Activated naive CD4-positive, alpha-beta T cell treated with anti-CD3 and anti-CD28 coated beads, Interleukin-2, amount 50 U/mL, for 16 hours (primary cell): ENCODE data around the gene COA3.

Experiments used
- DNase-seq: peaks from one replicate; pipeline ENCODE4 v3.0.0-alpha.2; 2020

The COA3 gene

DNA sequence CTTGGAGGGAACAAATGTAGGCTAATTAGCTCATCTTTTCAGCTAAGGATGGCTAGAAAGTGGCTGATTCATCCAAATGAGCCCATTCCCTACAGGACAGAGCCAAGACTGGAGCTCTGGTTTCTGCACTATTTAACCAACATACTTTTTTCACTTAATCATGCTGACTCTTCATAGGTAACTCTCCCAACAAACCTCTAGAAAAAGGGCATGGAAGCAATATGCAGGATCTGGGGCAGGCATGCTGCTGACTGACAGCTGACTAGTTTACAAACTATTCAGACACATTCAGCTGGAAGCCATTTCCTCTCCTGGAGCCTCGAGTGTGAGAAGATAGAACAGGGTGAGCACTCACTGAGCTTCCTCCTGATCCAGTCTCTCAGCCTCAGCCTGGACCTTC lies 19.4 kb upstream of the COA3 start:
- DNase-seq, result no peak

DNA sequence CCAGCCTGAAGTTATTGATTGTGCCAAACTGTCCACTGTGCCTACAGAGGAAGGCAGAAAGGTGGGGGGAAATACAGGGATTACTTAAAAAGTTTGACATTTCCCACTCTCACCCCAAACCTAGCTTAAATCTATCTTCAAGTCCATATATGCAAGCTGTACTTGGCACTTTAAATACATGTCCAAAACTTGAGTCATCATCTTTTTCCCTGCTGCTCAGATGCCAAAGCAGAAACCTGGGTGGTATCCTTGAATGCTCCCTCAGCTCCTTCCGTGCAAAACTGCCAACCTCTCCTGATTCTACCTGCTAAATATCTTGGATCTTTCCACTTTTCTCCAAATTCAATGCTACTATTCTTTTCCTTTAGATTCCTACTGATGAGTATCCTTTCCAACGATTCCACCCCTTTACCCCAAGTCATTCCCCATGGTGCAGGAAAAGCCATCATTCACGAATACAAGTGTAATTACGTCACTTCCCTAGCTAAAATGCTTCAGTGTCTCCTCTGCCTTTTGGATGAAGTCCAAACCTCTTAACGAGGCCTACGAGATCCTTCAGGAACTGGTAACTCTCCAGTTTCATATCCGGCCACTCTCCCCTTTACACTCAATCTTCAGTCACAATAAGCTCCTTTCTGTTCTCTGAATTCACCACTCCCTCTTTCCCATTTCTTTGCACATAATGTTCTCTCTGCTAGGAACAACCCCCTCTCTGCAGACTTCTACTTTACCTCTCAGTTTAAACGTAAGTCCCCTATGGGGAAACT lies 16.3 kb upstream of the COA3 start:
- DNase-seq, result no peak

DNA sequence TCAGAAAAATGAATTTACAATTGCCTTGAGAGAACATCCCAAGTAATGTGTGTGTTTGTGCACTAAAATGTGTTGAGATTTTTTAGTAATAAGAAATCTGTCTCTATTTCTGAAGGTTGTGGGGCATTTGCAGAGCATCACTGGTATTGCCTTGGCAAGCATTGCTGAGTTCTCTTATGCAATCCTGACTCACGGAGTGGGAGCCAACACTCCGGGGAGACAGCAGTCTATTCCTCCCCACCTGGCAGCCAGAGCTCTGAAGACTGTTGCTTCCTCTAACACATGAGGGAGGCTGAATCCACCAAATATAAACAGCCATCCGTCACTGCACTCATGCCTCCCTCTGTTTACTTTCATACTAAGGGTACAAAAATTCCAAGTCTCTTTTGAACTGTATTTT lies 10.7 kb upstream of the COA3 start:
- no peak for DNase-seq

DNA sequence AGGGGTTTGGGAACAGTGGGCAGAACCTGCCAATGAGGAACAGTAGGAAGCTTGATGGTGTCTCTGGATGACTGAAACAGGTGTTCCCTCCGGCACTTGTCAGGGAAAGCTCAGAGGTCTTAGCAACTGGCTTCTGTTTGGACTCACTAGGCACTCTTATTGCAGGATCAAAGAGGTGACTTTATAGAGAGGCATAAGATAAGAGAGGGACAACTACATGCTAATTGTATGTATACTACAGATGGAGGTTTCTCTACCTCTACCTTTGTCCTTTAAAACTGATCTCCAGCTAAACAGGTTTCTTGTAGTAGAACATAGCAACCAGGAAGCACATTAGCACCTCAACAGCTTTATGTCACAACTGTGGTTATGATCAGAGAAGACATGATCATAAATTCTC lies 7.7 kb upstream of the COA3 start:
- no peak for DNase-seq

DNA sequence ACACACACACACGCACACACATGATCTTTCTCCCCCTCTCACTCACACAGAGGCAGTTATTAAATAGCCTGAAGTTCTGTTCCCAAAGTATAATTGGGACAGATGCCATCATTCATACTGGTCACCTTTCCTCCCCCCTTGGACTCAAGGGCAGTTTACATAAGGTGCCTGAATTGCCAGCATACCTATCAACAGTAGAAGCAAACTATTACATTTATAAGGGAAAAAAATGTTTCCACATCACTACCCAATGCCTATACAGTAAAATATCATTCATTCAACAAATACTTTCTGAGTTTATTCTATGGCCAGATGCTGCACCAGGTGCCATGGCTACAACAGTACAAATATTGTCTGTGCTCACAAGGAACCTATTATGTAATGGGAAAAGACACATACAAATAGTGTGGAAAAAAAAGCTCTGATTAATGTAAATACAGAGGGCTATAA lies 6.4 kb upstream of the COA3 start:
- DNase-seq, result no peak

DNA sequence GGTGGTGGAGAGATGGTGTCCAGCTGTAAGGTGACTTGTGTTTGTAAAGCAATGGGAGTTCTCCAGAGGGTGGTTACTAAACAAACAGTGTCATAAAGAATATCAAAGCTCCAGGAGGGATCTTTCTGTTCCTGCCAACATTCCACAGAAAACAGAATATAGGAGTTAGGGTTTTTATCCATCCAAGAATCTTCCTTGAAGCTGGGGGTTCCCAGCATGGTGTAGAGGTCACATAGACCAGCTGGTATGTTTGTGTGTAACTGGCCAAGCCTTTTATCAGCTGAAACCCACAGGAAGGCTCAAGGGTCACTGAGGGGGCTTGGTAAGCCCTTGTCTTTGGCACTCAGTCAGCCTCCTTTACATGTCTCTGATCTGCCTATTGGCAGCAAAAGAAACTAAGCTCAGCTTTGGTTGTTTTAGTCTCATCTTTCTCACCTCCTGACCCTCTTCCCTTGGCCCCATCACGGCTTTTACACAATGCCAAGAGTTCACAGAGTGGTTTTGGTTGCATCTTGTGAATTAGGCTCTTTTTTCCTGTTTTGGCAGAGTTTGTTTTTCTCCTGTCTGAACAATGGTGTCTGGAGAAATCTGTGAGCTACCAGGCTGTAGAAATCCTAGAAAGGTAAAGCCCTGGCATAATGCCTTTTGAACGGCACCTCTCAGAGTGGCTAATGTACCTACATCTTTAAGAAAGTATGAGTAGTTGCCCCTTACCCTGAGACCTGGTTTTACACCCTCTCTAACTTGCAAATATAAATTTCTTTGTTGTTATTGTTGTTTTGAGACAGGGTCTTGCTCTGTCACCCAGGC lies 4.8 kb upstream of the COA3 start:
- no peak for DNase-seq

DNA sequence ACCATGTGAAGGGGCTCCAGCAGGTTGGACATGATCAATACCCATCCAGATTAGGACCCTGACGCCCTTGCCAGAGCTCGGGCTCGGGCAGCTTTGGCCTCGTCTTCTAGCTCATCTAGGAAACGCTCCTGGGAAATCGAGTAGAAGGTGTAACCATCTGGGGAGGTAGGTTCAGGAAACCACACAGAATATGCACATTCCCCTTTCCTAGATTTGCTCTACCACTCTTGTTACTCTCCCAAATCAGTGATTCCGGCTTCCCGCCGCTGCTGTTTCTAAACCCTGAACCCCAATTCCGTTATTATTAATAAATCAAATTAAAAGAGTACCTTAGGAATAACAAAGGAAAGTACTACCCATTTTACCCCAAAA lies 507 bp downstream of the COA3 start:
- DNase-seq, result no peak

DNA sequence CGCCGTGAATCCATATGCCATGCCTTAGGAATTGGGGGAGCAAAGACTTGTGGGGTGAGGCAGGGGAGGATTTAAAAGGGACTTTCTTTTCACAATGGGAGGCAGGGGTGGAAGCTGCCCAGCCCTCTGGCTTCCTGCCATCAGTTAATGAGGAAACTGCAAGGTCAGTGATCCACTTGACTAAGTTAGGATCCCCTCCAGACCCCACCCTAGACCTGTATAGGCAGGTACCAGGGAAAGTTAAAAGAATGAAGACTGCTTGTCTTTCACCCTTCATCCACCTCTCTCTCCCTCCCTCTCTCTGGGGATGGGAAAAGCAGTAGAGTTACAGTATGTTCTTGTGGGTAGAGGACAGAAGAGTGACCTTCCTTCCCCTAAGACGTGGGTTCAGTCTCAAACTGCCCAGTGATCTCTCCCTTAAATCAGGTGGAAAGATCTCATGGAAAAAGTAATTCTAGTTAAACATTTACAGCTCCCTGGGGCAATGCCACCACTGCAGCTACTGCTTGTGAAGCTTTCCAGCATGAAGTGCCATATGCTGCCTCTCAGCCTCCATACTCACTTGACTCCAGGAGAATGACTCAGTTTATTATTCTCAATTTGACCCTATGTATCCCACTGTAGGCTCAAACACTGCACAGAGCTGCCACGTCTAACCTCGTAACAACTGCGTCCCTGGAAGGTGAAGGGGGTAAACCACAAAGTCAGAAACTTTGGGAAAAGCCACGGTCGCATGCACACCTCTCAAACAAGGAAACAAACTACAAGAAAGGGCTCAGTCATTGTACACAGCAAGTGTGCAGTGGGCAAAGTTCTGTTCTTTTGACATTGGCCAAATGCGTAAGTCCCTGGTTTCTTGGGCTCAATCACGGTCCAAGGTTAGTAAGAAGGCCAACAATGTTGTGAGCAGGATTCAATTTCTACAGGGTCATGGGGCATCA lies 1.2 kb downstream of the COA3 start:
- no peak for DNase-seq

DNA sequence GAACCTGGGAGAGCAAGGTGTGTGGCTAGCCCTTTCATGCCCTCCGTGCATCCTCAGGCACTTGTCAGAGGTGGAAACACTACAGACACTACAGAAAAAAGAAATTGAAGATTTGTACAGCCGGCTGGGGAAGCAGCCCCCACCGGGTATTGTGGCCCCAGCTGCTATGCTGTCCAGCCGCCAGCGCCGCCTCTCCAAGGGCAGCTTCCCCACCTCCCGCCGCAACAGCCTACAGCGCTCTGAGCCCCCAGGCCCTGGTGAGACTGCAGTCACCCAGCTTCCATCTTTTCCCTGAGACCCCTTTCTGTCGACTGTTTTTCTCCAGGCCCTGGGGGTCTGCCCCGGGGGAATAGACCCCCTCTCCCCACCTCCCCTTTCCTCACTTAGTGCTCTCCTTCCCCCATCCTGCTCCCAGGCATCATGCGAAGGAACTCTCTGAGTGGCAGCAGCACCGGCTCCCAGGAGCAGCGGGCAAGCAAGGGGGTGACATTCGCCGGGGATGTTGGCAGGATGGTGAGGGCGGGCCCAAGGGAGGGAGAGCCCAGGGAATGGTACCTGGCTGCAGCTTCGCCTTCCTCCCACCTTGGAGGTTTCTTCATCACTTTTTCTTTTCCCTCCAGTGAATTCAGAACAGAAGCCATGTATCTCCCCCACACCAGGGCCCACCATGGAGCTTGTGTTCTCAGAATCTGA lies 2.3 kb downstream of the COA3 start:
- DNase-seq, result no peak

DNA sequence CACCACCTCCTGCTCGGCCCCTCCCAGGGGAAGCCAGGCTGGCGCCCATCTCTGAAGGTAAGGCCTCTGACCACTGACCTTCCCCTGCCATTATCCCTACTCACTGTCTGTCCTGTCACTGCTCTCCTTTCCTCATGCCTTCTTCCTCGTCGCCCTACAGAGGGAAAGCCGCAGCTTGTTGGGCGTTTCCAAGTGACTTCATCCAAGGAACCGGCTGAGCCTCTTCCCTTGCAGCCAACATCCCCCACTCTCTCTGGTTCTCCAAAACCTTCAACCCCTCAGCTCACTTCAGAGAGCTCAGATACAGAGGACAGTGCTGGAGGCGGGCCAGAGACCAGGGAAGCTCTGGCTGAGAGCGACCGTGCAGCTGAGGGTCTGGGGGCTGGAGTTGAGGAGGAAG lies 3.0 kb downstream of the COA3 start:
- DNase-seq, result no peak

DNA sequence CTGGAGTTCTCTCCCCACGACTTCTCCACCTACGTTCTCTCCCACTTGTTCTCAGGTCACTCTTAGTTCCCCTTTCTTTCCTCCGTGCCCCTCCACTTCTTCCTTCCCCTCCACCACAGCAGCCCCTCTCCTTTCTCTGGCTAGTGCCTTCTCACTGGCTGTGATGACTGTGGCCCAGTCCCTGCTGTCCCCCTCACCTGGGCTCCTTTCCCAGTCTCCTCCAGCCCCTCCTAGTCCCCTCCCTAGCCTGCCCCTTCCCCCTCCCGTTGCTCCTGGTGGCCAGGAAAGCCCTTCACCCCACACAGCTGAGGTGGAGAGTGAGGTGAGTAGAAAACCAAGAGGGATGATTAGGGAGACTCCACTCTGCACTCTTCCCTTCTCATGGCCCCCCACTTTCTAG lies 3.4 kb downstream of the COA3 start:
- DNase-seq, result no peak

DNA sequence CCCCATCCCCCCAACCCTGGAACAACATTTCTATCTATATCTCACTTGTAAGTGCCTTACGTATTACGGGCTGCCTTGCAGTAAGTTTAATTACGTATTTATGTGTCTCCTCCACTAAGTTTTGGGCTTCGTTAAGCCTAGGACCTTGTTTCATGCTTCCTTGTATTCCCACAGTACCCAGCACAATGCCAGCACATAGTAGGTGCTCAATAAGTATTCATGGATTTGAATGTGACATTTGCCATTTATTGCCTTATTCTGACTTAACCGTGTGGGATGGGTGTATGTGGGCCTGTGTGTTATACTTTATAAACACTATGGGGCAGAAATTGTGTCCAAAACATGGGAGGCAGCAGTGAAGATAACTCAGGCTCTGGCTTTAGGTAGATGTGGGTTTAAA lies 6.0 kb downstream of the COA3 start:
- no peak for DNase-seq

DNA sequence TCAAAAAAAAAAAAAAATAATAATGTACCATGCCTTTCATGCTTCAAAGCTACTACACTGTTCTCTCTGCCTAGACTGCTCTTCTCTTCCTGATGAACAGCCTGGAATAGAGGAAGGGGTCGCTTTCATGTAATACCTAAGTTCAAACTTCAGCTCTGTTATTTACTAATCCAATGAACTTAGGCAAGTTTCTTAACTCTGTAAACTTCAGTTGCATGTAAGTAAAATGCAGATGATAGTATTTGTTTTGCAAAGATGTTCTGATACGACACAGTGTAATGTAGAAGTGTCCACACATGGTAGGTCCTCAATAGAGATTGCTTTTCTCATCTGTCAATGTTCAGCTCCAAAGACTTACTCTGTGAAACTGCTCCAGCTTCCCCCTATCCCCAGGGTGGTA lies 6.6 kb downstream of the COA3 start:
- no peak for DNase-seq

DNA sequence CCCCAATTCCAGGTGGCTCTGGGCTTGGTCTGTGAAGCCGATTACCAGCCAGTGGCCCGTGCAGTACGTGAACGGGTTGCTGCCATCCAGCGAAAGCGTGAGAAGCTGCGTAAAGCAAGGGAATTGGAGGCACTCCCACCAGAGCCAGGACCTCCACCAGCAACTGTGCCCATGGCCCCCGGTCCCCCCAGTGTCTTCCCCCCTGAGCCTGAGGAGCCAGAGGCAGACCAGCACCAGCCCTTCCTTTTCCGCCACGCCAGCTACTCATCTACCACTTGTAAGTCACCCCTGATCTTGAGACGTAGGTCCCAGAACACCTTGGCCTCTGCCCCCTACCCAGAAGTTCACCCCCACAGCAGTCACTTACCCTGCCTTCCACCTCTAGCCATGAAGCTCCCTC lies 11.2 kb downstream of the COA3 start:
- DNase-seq, result no peak

DNA sequence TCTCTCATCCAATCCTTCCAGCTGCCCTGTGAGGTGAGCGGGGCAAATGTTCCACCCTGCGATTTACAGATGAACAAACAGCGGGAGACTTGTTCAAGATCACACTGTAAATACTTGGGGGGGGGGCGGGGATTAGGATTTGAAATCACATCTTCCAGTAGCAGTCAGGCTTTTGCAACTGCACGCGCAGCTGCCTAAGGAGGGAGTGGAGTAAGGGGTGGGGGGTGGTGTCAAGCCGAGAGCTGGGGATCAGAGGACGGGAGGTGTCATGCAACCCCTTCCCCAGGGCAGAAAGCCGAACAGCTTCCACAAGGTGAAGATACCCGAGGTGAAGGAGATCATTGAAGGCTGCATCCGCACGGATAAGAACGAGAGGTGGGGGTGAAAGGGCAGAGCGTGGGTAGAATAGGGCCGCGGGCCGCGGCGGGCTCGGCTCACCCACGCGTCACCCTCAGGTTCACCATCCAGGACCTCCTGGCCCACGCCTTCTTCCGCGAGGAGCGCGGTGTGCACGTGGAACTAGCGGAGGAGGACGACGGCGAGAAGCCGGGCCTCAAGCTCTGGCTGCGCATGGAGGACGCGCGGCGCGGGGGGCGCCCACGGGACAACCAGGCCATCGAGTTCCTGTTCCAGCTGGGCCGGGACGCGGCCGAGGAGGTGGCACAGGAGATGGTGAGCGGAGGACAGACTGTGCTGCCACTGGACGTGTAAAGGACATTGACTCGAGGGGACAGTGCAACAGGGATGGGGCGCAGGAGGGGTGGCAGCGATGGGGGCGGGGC lies 13.5 kb downstream of the COA3 start:
- no peak for DNase-seq

DNA sequence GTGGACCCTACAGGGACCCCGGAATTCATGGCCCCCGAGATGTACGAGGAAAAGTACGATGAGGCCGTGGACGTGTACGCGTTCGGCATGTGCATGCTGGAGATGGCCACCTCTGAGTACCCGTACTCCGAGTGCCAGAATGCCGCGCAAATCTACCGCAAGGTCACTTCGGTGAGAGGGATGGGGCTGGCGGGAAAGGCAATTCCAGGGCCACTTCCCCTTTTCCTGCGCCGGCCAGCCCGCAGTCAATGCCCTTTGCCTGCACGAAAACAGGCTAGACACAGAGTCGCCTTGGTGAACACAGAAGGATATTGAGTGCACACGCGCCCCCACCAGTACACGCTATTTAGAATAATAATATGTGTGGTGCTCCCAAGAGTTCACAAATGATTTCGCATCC lies 14.1 kb downstream of the COA3 start:
- no peak for DNase-seq

DNA sequence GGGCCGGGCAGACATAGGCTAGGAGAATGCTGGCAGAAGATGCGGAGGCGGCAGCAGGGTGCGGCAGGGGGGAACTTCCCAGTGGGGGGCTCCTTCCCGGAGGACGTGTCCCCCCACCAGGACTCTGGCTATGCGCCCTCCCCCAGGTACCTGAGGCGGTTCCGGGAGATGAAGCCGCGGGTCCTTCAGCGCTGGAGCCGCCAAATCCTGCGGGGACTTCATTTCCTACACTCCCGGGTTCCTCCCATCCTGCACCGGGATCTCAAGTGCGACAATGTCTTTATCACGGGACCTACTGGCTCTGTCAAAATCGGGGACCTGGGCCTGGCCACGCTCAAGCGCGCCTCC lies 14.7 kb downstream of the COA3 start:
- DNase-seq, result no peak

DNA sequence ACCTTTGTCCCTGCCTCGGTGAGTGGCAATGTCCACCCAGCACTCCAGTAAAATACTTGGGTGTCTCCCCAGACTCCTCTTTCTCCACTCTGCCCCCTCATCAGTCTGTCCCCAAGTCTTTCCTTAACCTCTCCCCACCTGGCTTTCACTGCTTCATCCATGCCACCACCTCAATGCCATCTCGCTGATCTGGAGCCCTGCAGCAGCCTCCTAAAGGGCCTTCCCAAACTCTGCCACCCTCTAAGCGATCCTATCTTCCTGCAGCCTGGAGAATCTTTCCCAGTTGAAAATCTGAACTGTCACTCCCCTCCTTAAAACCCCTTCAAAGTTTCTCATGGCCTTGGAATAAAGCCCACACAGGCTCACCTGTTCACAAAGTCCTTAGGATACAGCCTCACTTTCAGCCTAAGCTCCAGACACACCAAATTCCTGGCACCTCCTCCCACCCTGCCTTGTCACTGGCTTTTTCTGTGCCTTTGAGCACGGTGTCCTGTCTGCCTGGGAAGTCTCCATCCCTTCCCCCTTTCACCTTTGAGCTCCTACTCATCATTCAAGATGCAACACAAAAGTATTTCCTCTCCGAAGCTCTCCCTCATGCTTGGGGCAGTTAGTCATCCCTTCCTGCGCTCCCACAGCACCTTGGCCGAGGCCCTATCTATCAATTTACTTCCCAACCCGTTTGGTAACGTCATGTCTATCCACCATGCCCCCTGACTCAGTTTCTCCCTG lies 15.3 kb downstream of the COA3 start:
- DNase-seq, result no peak

DNA sequence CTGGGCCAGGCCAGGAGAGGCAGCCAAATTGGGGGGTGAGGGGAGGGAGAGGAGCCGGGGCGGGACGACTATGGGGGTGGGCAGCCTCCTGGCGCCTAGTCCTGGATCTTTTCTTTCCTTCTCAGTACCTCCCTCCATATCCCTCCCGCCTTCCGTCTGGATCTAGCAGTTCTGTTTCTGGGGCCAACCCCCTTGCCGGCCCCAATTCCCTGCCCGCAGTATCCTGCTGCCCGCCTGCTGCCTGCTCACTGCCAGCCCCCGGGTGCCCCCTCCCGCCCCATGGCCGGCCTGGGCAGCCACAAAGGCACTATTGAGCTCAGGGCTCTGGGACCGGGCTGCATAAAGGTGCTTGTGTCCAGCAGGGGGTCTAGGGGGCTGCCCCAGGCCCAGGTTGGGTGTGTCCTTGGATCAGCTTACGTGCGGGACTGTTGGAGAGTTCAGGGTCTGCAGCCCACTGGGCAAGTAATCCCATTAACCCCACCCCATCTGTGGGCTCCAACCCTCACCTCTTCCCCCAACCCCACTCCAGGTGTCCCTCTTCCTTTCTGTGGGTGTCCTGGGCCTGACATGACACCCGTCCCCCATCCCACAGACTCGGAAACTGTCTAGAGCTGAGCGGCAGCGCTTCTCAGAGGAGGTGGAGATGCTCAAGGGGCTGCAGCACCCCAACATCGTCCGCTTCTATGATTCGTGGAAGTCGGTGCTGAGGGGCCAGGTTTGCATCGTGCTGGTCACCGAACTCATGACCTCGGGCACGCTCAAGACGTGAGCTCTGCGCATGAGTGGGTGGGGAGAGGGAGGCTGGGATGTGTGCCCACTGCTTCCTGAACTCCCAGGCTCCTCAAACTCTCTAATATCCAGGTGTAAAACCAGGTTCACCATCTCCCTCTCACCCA lies 16.1 kb downstream of the COA3 start:
- no peak for DNase-seq

DNA sequence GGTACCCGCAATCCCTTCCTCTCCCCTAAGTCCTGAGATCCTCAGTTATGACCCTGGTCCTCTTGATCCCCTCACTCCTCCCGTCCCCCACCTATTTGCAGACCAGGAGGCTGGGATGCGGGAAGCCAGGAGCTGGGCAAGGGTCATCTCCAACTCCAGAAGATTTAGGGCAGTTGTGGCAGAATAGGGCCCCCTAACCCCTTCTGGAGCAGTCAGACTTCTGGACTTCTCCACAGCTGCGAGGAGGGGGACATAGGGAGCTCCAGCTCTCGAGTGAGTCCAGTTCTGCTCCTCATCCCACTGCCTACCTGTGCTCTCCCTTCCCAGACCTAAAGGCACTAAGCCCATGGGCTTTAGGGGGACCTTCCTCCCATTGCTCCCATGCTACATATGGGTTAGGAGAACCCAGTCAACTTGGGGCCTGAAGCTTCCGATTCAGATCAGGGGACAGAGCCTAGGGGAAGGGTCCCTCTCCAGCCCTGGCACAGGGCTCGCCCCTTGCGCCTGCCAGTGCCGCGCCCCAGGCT lies 16.8 kb downstream of the COA3 start:
- no peak for DNase-seq
